Stomach (tissue), 9 donors: ENCODE results near the gene CD151. TPM values are rescaled to one million over a fixed set of nuclear protein-coding genes. Genes with fewer than 3 reads are reported as not detected.
A peak's percentile ranks its signal among the peaks of the same experiment; 100 is the strongest.

ENCODE experiments used
- DNase-seq, 2 donors: peaks; one replicate each; pipeline versions ENCODE4 v3.0.0 to v3.0.0-alpha.2; 2013 to 2019
- H3K27ac ChIP-seq, 5 donors: fragments of 200-600 bp in 4 of 5; sonication (generic) in 4 of 5; one replicate each; pipeline ENCODE4 v1.5.1; 2013 to 2019; ENCODE audit warnings: mild to moderate bottlenecking in 1 of 5, moderate library complexity in 1 of 5
- H3K27me3 ChIP-seq, 3 donors: fragments of 200-600 bp; sonication (generic); one replicate each; pipeline ENCODE4 v1.5.1; 2017 to 2019; ENCODE audit warnings: mixed run types in 1 of 3
- H3K36me3 ChIP-seq, 4 donors: fragments of 200-600 bp; sonication (generic); 1 replicate in 3 of 4; 2 replicates in 1 of 4; pipeline ENCODE4 v1.5.1; 2016 to 2019
- H3K4me1 ChIP-seq, 4 donors: fragments of 200-600 bp; sonication (generic); one replicate each; pipeline ENCODE4 v1.5.1; 2016 to 2019
- H3K4me3 ChIP-seq, 4 donors: fragments of 200-600 bp; sonication (generic) in 3 of 4; one replicate each; pipeline ENCODE4 v1.5.1; 2016 to 2019; ENCODE audit warnings: mild to moderate bottlenecking in 1 of 4
- H3K9me3 ChIP-seq, 4 donors: fragments of 200-600 bp; sonication (generic); one replicate each; pipeline ENCODE4 v1.5.1; 2016 to 2019
- EP300 ChIP-seq: sonication (generic); formaldehyde crosslinking; IDR thresholded peaks from one replicate; pipeline ENCODE4 v1.6.1; 2017; ENCODE audit warnings: antibody characterized with exemption
- POLR2A ChIP-seq, 4 donors: fragments of 450-650 bp; IDR thresholded peaks; one replicate each; pipeline ENCODE4 v1.6.1; 2016; ENCODE audit warnings: antibody characterized with exemption in 4 of 4, control low read depth in 2 of 4, mild to moderate bottlenecking in 1 of 4, moderate library complexity in 1 of 4
- POLR2AphosphoS5 ChIP-seq, 3 donors: sonication (generic); formaldehyde crosslinking; IDR thresholded peaks; one replicate each; pipeline ENCODE4 v1.6.1; 2016; ENCODE audit warnings: antibody characterized with exemption in 3 of 3
- WGBS, 5 donors: extraction: QIAGEN DNeasy Blood & Tissue Kit in 3 of 5; methylation state at CpG; one replicate each; pipeline versions ENCODE4 v1.1.5 to v1.1.7; 2013 to 2018; 5-methylcytosine and 5-hydroxymethylcytosine counted together
- intact Hi-C: fragments of 100-400 bp; cut with DNase I; formaldehyde crosslinking; loops from one replicate; pipeline ENCODE4 v1.15.1; 2023; ENCODE audit warnings: low total_unique reads
- polyA plus RNA-seq, 3 donors: library from polyadenylated mRNA; stranded (reverse); fragments of 200-250 nt; gene quantifications; one replicate each; pipeline ENCODE4 v1.2.3, GENCODE V29; 2013
- total RNA-seq, 5 donors: library from RNA; depleted of rRNA; stranded (reverse); fragments of >200 nt; gene quantifications; one replicate each; pipeline versions ENCODE4 v1.1.0 to v1.2.3, GENCODE V29; 2014 to 2016
- TF ChIP-seq, protein P1 (sequence below), 7 experiments: fragments of 450-650 bp in 4 of 7; fragments of 200-600 bp in 3 of 7; sonication (generic) in 3 of 7; IDR thresholded peaks; one replicate each; pipeline ENCODE4 v1.5.1; 2016 to 2019; ENCODE audit warnings: antibody characterized with exemption in 7 of 7, control low read depth in 2 of 7, mild to moderate bottlenecking in 1 of 7
- donor health status: healthy with polysubstance abuse.
- donor health status: Bipolar disorder and iron deficiency.
- donor health status: healthy.

CD151 gene
- total and polyA plus RNA-seq, 8 donors: 66.7 to 293 (median 159) TPM

DNA sequence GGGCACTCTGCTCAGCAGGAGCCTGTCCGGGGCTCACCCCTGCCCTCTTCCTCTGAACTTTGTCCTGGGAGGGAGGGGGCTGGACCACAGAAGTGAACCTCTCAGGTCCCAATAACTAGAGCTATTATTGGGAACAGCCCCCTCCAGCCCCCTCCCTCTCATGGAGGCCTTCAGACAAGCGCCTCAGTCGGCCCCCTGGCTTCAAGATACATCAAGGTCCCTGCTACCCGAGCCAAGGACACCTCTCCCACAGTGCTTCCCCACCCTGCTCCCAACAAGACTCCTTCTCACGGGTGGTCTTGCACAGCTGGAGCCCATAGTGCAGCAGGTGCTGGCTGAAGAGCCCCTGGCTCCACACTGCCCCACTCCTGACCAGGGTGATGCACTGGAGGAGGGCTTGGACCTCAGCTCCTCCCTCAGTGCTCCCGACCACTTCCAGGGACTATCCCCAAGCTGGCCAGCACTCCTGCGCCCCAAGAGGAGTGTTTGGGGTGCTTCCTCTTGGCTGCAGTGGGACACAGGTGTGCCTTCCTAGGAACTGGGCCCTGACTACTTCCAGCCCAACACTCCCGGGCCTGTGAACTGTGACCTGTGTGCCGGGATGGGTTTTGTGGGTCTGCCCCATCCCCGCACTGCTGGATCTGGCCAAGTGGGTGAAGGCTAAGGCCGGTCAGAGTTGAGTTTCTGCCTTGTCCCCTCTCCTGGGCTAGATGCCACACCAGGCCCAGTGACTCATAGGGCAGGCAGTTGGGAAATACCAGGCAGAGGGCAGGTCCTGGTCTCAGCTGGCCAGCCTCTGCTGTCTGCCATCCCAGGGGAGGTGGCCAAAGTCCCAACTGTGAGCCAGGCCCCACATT, 11.9 kb upstream of the CD151 start:
- Histone ChIP-seq H3K27me3 (peaks cover 0 to 21% (median 0%) of the 10 kb centered on the region in 3 donors), H3K27ac (peak overlapping the region; percentile 94 to 98 (median 96)), H3K9me3 (no peaks in the 10 kb centered on the region), H3K36me3 (peaks cover 32 to 46% (median 43%) of the 10 kb centered on the region in 4 donors), H3K4me3 (peak overlapping the region; percentile 72 to 97 (median 94)), H3K4me1 (peaks cover 51 to 69% (median 64%) of the 10 kb centered on the region in 4 donors)
- intact Hi-C loops: no loop called here
- WGBS, 5 donors: 26 to 54% (median 41%) methylated on average over 10 to 11 of the region's 11 CpGs
- peak; percentile 72 to 90 for DNase-seq
- peak; percentile 58 to 86 (median 71) for TF ChIP-seq POLR2AphosphoS5 (IDR thresholded peaks at IDR 0.05)
- peak; percentile 27 for TF ChIP-seq EP300
- TF ChIP-seq, protein P1, sequence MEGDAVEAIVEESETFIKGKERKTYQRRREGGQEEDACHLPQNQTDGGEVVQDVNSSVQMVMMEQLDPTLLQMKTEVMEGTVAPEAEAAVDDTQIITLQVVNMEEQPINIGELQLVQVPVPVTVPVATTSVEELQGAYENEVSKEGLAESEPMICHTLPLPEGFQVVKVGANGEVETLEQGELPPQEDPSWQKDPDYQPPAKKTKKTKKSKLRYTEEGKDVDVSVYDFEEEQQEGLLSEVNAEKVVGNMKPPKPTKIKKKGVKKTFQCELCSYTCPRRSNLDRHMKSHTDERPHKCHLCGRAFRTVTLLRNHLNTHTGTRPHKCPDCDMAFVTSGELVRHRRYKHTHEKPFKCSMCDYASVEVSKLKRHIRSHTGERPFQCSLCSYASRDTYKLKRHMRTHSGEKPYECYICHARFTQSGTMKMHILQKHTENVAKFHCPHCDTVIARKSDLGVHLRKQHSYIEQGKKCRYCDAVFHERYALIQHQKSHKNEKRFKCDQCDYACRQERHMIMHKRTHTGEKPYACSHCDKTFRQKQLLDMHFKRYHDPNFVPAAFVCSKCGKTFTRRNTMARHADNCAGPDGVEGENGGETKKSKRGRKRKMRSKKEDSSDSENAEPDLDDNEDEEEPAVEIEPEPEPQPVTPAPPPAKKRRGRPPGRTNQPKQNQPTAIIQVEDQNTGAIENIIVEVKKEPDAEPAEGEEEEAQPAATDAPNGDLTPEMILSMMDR (IDR thresholded peaks at IDR 0.05): no peak

DNA sequence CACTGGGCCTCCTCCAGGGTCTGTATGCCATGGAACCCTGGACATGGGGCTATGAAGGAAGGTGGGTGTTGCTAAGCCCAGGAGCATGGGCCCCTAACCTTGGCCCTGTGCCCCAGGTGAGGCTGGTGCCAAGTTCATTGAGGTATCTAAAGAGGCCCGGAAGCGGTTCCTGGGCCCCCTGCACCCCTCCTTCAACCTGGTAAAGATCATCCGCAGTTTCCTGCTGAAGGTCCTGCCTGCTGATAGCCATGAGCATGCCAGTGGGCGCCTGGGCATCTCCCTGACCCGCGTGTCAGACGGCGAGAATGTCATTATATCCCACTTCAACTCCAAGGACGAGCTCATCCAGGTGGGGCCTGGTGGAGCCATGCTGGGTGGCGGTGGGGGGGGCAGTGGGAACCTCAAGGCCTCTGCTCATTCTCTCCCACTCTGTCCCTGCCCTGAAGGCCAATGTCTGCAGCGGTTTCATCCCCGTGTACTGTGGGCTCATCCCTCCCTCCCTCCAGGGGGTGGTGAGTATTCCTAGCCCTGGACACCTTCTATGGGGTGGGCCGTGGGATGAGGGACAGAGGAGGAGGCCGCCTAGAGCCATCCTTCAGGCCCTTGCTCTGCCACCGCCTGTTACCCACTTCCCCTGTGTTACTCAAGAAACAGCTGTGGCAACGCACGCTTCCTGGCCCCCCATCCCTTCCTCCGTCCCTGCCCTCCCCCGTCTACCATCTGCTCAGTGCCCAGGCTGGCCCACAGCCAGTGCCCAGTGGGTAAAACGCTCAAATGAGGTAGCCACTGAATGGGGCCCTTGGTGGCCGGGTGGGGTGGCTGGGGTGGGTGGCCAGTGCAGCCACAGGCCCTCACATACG, 11.0 kb upstream of the CD151 start:
- Histone ChIP-seq H3K4me3 (peak overlapping the region in 3 of 4 donors; percentile 72 to 96 (median 92)), H3K27me3 (peaks cover 0 to 30% (median under 1%) of the 10 kb centered on the region in 3 donors), H3K9me3 (no peaks in the 10 kb centered on the region), H3K27ac (peak overlapping the region; percentile 94 to 98 (median 96)), H3K4me1 (peaks cover 60 to 78% (median 72%) of the 10 kb centered on the region in 4 donors), H3K36me3 (peaks cover 32 to 44% (median 43%) of the 10 kb centered on the region in 4 donors)
- TF ChIP-seq POLR2AphosphoS5 (IDR thresholded peaks at IDR 0.05) (no peak), POLR2A (IDR thresholded peaks at IDR 0.05) (no peak), EP300 (no peak)
- TF ChIP-seq, protein P1 (IDR thresholded peaks at IDR 0.05): no peak
- intact Hi-C loops: no loop called here
- WGBS, 5 donors: 55 to 68% (median 62%) methylated on average over 21 to 22 of the region's 22 CpGs
- no peak for DNase-seq

- H3K9me3 ChIP-seq: no peaks in the 10 kb centered on the region
- TF ChIP-seq, protein P1 (IDR thresholded peaks at IDR 0.05): no peak
- TF ChIP-seq POLR2A (IDR thresholded peaks at IDR 0.05): no peak
- no peak for TF ChIP-seq EP300
- TF ChIP-seq POLR2AphosphoS5 (IDR thresholded peaks at IDR 0.05): no peak
- H3K27ac ChIP-seq: peak overlapping the region; percentile 89 to 96 (median 94)
- peaks cover 75 to 90% (median 87%) of the 10 kb centered on the region in 4 donors for H3K4me1 ChIP-seq
- intact Hi-C loops: no loop called here
- peaks cover 0 to 49% (median 10%) of the 10 kb centered on the region in 3 donors for H3K27me3 ChIP-seq
- H3K36me3 ChIP-seq: peaks cover 32 to 44% (median 43%) of the 10 kb centered on the region in 4 donors
- no peak for DNase-seq
- H3K4me3 ChIP-seq: peak overlapping the region in 1 of 4 donors; percentile 21
- WGBS, 5 donors: 76 to 85% (median 84%) methylated on average over 44 to 53 of the region's 53 CpGs
Observed at GRCh38 chr11:823441-824291, 9.1 kb upstream of the CD151 start.
